Neutrophil (primary cell): ENCODE measurements around the gene SLC23A3.
A peak's percentile ranks its signal among the peaks of the same experiment; 100 is the strongest.

Experiments used
- H3K27ac ChIP-seq: fragments of 200-600 bp; sonication (generic); 2 replicates; pipeline ENCODE4 v1.5.1; 2016; ENCODE audit warnings: mild to moderate bottlenecking, moderate library complexity
- H3K27me3 ChIP-seq: fragments of 200-600 bp; sonication (generic); 2 replicates; pipeline ENCODE4 v1.6.0; 2016; ENCODE audit warnings: mild to moderate bottlenecking
- H3K36me3 ChIP-seq: fragments of 200-600 bp; sonication (generic); 2 replicates; pipeline ENCODE4 v1.5.1; 2017
- H3K4me1 ChIP-seq, 2 experiments: fragments of 200-600 bp in 1 of 2; sonication (generic) in 1 of 2; 1 replicate in 1 of 2; 2 replicates in 1 of 2; pipeline versions ENCODE4 v1.5.1 to v1.6.1; 2013 to 2016; ENCODE audit warnings: low read depth in 1 of 2, low read length in 1 of 2, mild to moderate bottlenecking in 1 of 2, moderate library complexity in 1 of 2; ENCODE audit not compliant: control insufficient read depth in 1 of 2, insufficient read depth in 1 of 2
- H3K4me3 ChIP-seq, 2 experiments: fragments of 200-600 bp in 1 of 2; sonication (generic) in 1 of 2; 1 replicate in 1 of 2; 2 replicates in 1 of 2; pipeline ENCODE4 v1.5.1; 2013 to 2016; ENCODE audit warnings: low read depth in 1 of 2, low read length in 1 of 2, mild to moderate bottlenecking in 1 of 2, moderate library complexity in 1 of 2
- H3K9me3 ChIP-seq: fragments of 200-600 bp; sonication (generic); 2 replicates; pipeline ENCODE4 v1.5.1; 2016
- TF ChIP-seq, protein P1 (sequence below): fragments of 200-600 bp; sonication (generic); IDR thresholded peaks from 2 replicates; pipeline ENCODE4 v1.5.1; 2016; ENCODE audit warnings: antibody characterized with exemption

The SLC23A3 gene

DNA sequence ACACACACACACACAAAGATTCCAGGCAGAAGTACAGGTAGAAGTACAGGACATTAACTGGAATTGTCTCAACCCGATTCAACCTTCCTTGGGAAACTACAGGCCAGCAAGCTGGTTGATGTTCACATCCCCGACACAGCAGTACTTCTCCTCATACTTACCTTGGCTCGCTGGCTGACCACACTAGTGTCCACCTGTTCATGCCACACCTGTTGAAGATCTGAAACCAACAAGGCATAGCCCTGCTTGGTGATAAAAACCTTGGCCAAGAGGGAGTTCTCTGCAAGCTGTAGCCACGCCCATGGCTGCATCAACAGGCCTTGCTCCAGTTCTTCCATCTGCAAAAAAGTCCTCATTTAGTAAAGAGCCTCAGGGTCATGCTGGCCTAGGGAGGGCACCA, 11.8 kb downstream of the SLC23A3 start:
- no peak overlapping the region for H3K4me3 ChIP-seq
- H3K36me3 ChIP-seq = peaks cover 11% of the 10 kb centered on the region
- TF ChIP-seq, protein P1, sequence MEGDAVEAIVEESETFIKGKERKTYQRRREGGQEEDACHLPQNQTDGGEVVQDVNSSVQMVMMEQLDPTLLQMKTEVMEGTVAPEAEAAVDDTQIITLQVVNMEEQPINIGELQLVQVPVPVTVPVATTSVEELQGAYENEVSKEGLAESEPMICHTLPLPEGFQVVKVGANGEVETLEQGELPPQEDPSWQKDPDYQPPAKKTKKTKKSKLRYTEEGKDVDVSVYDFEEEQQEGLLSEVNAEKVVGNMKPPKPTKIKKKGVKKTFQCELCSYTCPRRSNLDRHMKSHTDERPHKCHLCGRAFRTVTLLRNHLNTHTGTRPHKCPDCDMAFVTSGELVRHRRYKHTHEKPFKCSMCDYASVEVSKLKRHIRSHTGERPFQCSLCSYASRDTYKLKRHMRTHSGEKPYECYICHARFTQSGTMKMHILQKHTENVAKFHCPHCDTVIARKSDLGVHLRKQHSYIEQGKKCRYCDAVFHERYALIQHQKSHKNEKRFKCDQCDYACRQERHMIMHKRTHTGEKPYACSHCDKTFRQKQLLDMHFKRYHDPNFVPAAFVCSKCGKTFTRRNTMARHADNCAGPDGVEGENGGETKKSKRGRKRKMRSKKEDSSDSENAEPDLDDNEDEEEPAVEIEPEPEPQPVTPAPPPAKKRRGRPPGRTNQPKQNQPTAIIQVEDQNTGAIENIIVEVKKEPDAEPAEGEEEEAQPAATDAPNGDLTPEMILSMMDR = no peak
- H3K27ac ChIP-seq = no peak overlapping the region
- H3K4me1 ChIP-seq = peaks cover 14 to 20% of the 10 kb centered on the region in 2 experiments
- no peaks in the 10 kb centered on the region for H3K9me3 ChIP-seq
- H3K27me3 ChIP-seq = peaks cover 3% of the 10 kb centered on the region

GRCh38 chr2:219157396-219157795, 12.4 kb downstream of the SLC23A3 start:
- H3K4me3 ChIP-seq = no peak overlapping the region
- no peaks in the 10 kb centered on the region for H3K9me3 ChIP-seq
- no peak overlapping the region for H3K27ac ChIP-seq
- peaks cover 14 to 20% of the 10 kb centered on the region in 2 experiments for H3K4me1 ChIP-seq
- peaks cover 3% of the 10 kb centered on the region for H3K27me3 ChIP-seq
- TF ChIP-seq, protein P1 = no peak
- H3K36me3 ChIP-seq = peaks cover 11% of the 10 kb centered on the region

- TF ChIP-seq, protein P1 = peak; percentile 54
- Histone ChIP-seq H3K27me3 (peaks cover 3% of the 10 kb centered on the region), H3K36me3 (peaks cover 11% of the 10 kb centered on the region), H3K9me3 (no peaks in the 10 kb centered on the region), H3K4me3 (no peak overlapping the region), H3K27ac (no peak overlapping the region), H3K4me1 (peaks cover 5 to 7% of the 10 kb centered on the region in 2 experiments)
Observed at GRCh38 chr2:219155054-219155644, 14.7 kb downstream of the SLC23A3 start.

GRCh38 chr2:219149667-219150066, 20.2 kb downstream of the SLC23A3 start:
- no peaks in the 10 kb centered on the region for H3K4me1 ChIP-seq
- no peaks in the 10 kb centered on the region for H3K9me3 ChIP-seq
- H3K27ac ChIP-seq = no peak overlapping the region
- H3K4me3 ChIP-seq = no peak overlapping the region
- TF ChIP-seq, protein P1 = no peak
- H3K27me3 ChIP-seq = no peaks in the 10 kb centered on the region
- peaks cover 11% of the 10 kb centered on the region for H3K36me3 ChIP-seq

DNA sequence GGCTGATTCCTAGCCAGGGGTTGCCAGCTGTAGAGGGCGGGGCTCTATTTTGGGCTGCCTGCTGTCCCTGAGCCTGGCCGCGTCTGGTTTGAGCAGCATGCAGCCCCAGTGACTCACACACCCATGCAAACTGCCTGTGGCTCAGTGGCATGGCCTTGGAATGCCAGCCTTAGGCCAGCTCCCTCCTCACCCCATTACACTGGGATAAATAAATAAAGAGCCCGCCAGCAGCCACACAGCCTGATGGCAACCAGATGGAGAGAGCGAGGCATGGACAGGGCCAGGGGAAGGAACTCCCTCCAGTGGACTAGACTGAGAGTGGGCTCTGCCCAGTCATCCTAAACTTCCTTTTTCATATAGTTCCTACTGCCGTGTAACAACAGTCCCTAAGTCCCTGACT, 27.5 kb downstream of the SLC23A3 start:
- H3K36me3 ChIP-seq = peaks cover 16% of the 10 kb centered on the region
- H3K9me3 ChIP-seq = no peaks in the 10 kb centered on the region
- TF ChIP-seq, protein P1 = no peak
- H3K27me3 ChIP-seq = no peaks in the 10 kb centered on the region
- H3K27ac ChIP-seq = no peak overlapping the region
- no peak overlapping the region for H3K4me3 ChIP-seq
- H3K4me1 ChIP-seq = no peaks in the 10 kb centered on the region
